Subcutaneous abdominal adipose tissue (tissue), 5 donors: ENCODE results near the gene HOXB4.
A peak's percentile ranks its signal among the peaks of the same experiment; 100 is the strongest.

Experiments used
- H3K27ac ChIP-seq: one replicate; pipeline ENCODE4 v1.7.0; 2013; ENCODE audit warnings: low read depth, mild to moderate bottlenecking, inconsistent platforms, low read length, moderate library complexity
- H3K27me3 ChIP-seq, 5 donors: one replicate each; pipeline ENCODE4 v1.7.0; 2013; ENCODE audit warnings: low read length in 5 of 5, inconsistent platforms in 1 of 5; ENCODE audit not compliant: control insufficient read depth in 5 of 5, insufficient read depth in 4 of 5
- H3K36me3 ChIP-seq, 5 donors: one replicate each; pipeline ENCODE4 v1.7.0; 2013; ENCODE audit warnings: low read length in 5 of 5; ENCODE audit not compliant: control insufficient read depth in 5 of 5, insufficient read depth in 5 of 5
- H3K4me1 ChIP-seq, 5 donors: one replicate each; pipeline ENCODE4 v1.7.0; 2013; ENCODE audit warnings: low read length in 5 of 5, mild to moderate bottlenecking in 3 of 5, moderate library complexity in 1 of 5; ENCODE audit not compliant: control insufficient read depth in 5 of 5, insufficient read depth in 5 of 5
- H3K4me3 ChIP-seq, 5 donors: one replicate each; pipeline ENCODE4 v1.7.0; 2013; ENCODE audit warnings: low read length in 5 of 5, low read depth in 1 of 5
- H3K9ac ChIP-seq, 5 donors: one replicate each; pipeline ENCODE4 v1.7.0; 2013; ENCODE audit warnings: low read length in 5 of 5, mild to moderate bottlenecking in 4 of 5, moderate library complexity in 3 of 5
- H3K9me3 ChIP-seq, 5 donors: one replicate each; pipeline ENCODE4 v1.7.0; 2013; ENCODE audit warnings: low read length in 5 of 5; ENCODE audit not compliant: control insufficient read depth in 5 of 5
- donor health status: healthy.
- donor health status: healthy.
- donor health status: healthy.
- donor health status: healthy.
- donor health status: healthy.

HOXB4 gene

DNA sequence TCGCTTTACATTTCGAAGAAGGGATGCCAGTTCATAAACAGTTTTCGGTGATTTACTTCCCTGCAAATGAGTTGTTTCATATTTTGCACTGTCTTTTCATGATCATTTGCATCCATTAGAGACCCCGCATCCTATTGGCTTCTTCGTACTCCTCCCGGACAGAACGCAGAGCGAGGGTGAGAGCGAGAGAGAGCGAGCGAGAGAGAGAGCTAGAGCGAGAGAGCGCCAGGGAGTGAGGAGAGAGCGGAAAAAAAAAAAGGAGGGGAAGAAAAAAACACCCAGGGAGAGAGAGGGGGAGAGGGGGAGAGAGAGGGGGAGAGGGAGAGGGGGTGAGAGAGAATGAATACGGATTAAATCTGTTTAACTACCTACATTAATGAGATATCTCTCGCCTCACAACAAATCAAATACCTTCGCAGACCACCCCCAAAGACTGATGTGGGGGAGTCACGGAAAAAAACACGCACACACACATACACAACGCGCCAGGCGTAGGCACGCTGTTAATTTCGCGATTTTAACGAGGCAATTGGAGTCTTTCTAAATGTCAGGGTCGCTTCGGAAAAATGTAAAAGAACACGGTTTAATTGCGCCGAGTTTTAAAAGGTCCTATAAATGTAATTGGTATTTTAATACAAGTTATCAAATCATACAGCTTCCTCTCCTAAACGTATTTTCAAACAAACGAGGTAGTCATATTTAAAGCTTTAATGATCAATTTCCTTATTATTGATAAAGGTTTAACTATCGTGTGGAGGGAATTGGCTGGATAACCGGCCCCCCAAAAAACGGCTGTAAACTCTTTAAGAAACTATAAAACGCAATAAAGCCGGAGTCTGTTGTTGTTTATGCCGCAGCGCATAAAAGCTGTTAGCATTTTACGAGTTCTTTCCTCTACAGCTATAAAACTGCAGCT lies 37.2 kb upstream of the HOXB4 start, which contains the start of gene HOXB8:
Gene HOXB8 (minus strand): TSS at position 246 of the 916 bp plus-strand sequence. CDS start 588 bp downstream, outside the sequence.
- Histone ChIP-seq H3K4me3 (peak within 1 kb of the TSS in 4 of 5 donors; percentile 39 to 85 (median 63)), H3K9ac (peak within 1 kb of the TSS in 4 of 5 donors; percentile 43 to 62 (median 52)), H3K27ac (peak within 1 kb of the TSS; percentile 77), H3K4me1 (peaks cover 2 to 47% (median 33%) of the 10 kb centered on the region in 5 donors), H3K9me3 (no peaks in the 10 kb centered on the region), H3K27me3 (peaks cover 25 to 46% (median 36%) of the 10 kb centered on the region in 5 donors), H3K36me3 (no peaks in the 10 kb centered on the region)

DNA sequence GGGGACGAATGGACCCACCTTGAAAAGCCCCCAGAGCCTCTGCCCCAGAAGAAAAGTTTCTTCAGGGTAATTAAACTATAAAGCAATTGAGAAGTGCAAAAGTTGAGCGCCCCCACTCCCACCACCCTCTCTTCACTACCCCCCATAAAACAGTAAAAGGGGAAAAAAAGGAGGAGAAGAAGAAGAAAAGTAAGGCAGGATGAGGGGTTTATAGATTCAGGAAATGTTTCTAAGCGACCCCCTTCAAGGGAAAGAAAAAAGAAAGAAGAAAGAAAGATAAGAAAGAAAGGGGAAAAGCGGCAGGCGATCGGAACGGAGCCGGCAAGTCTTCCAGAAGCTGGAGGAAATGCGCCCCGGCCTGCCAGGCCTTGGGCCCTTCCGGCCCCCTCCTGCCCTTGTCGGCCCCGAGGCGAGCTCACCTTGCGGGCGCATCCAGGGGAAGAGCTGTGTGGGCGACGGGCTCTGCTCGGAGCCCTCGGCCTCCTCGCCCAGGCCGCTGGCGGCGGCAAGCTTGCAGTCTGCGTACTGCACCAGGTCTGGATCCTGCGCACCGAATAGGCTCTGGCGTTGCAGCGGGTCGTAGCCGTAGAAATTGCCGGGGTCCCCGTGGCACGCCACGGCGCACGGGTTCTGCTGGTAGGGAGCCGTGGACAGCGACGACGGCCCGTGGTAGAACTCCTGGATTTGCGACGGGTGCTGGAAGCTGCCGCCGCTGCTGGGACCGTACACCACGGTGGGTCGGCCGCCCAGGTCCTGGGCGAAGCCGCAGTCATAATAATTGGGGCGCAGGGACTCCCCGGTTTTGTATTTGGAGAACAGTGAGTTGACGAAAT lies 35.9 kb upstream of the HOXB4 start:
- H3K4me1 ChIP-seq = peaks cover 2 to 57% (median 42%) of the 10 kb centered on the region in 5 donors
- H3K27ac ChIP-seq = peak overlapping the region; percentile 77
- peak overlapping the region in 4 of 5 donors; percentile 43 to 62 (median 52) for H3K9ac ChIP-seq
- peak overlapping the region; percentile 22 to 85 (median 63) for H3K4me3 ChIP-seq
- peaks cover 16 to 34% (median 29%) of the 10 kb centered on the region in 5 donors for H3K27me3 ChIP-seq
- H3K9me3 ChIP-seq = no peaks in the 10 kb centered on the region
- H3K36me3 ChIP-seq = no peaks in the 10 kb centered on the region

GRCh38 chr17:48612854-48613691 lies 34.9 kb upstream of the HOXB4 start:
- Histone ChIP-seq H3K9me3 (no peaks in the 10 kb centered on the region), H3K4me3 (peak overlapping the region; percentile 79 to 89 (median 86)), H3K4me1 (peaks cover 0 to 56% (median 41%) of the 10 kb centered on the region in 5 donors), H3K36me3 (no peaks in the 10 kb centered on the region), H3K9ac (peak overlapping the region; percentile 57 to 85 (median 73)), H3K27ac (peak overlapping the region; percentile 77), H3K27me3 (peaks cover 14 to 28% (median 25%) of the 10 kb centered on the region in 5 donors)

DNA sequence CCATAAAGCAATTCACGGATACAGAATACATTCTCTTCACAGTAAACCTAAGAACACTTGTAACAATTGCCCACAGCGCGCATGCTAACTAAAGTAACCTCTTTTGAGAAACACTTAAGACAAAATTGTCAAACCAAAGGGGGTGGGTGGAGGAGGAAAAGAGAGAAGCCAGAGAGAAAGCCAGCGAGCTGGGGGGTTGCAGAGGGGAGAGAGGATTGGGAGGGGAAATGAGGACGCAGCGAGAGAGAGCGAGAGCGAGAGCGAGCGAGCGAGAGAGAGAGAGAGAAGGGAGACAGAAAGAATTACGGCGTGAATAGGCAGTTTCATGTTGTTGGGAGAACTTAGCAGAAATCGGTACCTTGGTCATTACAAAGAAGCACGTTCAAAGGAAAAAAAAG lies 34.3 kb upstream of the HOXB4 start:
- Histone ChIP-seq H3K36me3 (no peaks in the 10 kb centered on the region), H3K4me3 (peak overlapping the region; percentile 79 to 89 (median 86)), H3K9me3 (no peaks in the 10 kb centered on the region), H3K27me3 (peaks cover 8 to 22% (median 19%) of the 10 kb centered on the region in 5 donors), H3K27ac (peak overlapping the region; percentile 77), H3K4me1 (peaks cover 0 to 52% (median 39%) of the 10 kb centered on the region in 5 donors), H3K9ac (peak overlapping the region; percentile 57 to 85 (median 73))

DNA sequence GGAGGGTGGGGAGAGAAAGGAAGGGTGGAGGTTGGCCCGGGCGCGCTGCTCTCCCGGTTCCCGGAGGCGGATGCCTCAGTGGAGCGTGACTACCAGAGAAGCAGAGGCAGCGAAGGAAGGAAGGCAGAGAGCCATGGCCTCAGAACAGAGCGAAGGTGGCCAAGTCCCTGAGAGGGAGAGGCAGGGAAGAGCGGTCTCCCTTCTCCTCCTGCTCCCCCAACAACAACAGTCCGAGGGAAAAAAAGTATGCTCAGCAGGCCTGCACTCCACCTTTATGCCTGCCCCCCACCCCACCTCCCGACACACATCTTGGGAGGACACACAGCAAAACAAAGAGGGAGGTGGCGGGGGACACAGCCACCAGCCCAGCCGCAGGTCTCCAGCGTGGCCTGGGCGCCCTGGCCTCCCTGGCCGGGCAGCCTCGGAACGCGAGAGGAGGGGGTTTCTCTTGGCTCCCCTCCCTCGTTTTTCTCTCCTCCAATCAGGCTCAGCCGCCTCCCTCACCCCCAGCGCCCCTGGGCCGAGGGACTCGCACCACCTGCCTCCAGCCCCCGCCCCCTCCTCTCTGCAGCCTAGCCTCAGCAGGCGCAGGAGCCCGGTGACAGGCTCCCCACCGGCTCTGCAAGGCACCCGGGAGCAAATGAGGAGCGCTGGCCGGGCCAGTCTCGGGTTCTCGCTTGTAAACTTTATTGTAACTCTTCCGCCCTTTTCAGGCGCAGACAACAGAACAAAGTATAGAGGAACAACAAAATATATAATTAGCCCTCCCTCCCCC lies 33.7 kb upstream of the HOXB4 start:
- peaks cover 2 to 18% (median 16%) of the 10 kb centered on the region in 5 donors for H3K27me3 ChIP-seq
- no peaks in the 10 kb centered on the region for H3K9me3 ChIP-seq
- H3K4me3 ChIP-seq = peak overlapping the region; percentile 79 to 89 (median 86)
- peaks cover 0 to 4% (median 0%) of the 10 kb centered on the region in 5 donors for H3K36me3 ChIP-seq
- H3K4me1 ChIP-seq = peaks cover 0 to 52% (median 39%) of the 10 kb centered on the region in 5 donors
- peak overlapping the region; percentile 77 for H3K27ac ChIP-seq
- H3K9ac ChIP-seq = peak overlapping the region in 4 of 5 donors; percentile 4 to 83 (median 62)

DNA sequence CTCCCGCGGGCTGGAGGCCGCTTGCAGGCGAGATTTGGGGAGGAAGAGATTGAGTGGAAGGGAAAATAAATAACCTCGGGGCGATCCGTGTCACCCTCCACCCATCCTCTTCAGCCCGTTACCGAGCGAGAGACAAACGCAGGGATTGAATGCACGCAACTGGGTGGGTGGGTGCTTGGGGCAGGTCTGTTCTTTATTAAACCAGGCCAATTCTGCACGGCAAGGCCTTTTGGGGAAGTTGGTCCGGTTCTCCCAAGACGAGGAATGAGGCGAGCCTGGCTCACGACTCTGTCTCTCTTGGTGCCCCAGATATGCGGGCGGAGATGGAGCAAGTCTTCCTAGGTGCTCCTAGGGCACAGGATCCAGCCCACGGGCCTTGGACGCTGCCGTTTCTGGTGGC lies 33.1 kb upstream of the HOXB4 start:
- H3K9me3 ChIP-seq = no peaks in the 10 kb centered on the region
- H3K36me3 ChIP-seq = peaks cover 0 to 4% (median 0%) of the 10 kb centered on the region in 5 donors
- H3K4me1 ChIP-seq = peaks cover 0 to 52% (median 39%) of the 10 kb centered on the region in 5 donors
- H3K4me3 ChIP-seq = peak overlapping the region; percentile 79 to 89 (median 85)
- peak overlapping the region; percentile 44 to 83 (median 79) for H3K9ac ChIP-seq
- peaks cover 0 to 12% (median 11%) of the 10 kb centered on the region in 5 donors for H3K27me3 ChIP-seq
- peak overlapping the region; percentile 70 for H3K27ac ChIP-seq

DNA sequence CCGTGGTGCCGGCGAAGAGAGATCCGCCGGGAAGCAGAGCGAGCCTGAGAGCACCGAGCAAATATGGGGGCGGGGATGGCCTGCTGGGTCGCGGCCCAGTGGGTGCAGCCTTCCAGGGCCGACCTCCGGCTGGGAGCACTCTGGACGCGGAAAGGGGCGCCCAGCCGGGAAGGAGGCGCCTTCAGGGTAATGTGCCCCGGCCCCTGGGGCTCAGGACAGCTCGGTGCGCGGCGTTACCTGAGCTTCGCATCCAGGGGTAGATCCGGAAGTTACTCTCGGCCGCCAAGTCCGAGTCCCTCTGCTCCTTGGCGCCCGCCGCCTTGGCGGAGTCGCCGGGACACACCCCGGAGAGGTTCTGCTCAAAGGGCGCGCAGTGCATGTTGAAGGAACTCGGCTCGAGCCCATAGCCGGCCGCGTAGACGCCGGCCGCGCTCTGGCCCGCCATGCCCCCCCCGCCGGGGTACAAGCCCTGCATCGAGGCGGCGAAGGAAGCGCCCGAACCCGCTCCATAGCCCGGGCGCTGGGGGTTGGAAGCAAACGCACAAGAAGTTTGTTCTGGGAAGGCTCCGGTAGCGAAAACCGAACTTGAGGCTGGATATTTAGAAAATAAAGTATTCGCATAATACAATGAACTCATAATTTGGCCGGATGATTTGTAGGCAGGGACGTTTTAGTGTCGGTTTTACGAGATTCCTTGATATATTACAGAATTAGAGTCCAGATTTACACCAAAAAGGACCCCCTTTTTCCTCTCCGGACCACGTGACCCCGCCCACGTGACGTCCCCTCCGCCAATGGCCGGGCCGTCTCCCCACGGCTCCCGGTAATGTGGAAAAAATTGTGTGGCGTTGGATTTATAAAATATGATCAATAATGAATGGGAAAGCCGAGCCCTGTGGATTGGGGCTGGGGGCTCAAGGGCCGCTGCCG lies 32.4 kb upstream of the HOXB4 start, which contains the start of gene HOXB7:
Gene HOXB7 (minus strand): TSS at position 736 of the 930 bp plus-strand sequence. CDS start 99 bp downstream, at position 637.
- Histone ChIP-seq H3K27ac (peak within 1 kb of the TSS; percentile 70), H3K27me3 (peaks cover 0 to 7% (median 4%) of the 10 kb centered on the region in 5 donors), H3K9me3 (no peaks in the 10 kb centered on the region), H3K36me3 (peaks cover 0 to 4% (median 0%) of the 10 kb centered on the region in 5 donors), H3K4me3 (peak within 1 kb of the TSS; percentile 79 to 89 (median 85)), H3K4me1 (peaks cover 0 to 53% (median 42%) of the 10 kb centered on the region in 5 donors), H3K9ac (peak within 1 kb of the TSS; percentile 44 to 83 (median 79))
